Midbrain (tissue), 1 donor: ENCODE results near the gene IPO4.

Experiments
- DNase-seq: peaks from one replicate; lab custom pipeline; 2025; lab: John Stamatoyannopoulos, UW

IPO4 gene

DNA sequence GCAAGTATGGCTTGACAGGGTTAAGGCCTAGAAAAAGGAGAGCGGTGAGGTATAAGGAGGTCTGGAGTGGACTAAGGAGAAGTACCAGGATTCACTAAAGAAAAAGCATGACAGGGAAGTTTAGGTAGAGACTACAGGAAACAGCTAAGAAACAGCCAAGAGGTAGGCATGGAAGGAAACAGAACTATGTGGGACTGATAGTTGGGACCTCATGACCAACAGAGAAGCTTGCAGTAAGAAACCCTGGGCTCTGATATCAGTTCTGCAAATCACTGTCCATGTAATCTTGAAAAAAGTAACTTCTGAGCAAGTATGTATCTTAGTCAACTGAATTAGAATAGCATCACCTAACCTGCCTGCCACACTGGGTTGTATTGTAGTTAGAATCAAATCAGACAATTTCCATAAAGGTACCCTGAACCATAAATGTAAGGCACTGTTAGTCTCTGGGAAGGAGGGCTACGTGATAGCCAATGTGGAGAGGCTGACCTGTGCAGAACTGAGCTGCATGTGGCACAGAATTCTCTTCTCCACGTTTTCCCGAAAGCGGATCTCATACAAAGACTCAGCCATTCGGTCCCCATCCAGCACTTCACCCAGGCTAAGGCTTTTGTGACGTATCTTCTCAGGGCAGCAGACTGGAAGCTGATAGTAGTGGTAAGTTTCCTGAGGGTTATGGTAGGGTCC lies 5.7 kb upstream of the IPO4 start:
- no peak for DNase-seq

DNA sequence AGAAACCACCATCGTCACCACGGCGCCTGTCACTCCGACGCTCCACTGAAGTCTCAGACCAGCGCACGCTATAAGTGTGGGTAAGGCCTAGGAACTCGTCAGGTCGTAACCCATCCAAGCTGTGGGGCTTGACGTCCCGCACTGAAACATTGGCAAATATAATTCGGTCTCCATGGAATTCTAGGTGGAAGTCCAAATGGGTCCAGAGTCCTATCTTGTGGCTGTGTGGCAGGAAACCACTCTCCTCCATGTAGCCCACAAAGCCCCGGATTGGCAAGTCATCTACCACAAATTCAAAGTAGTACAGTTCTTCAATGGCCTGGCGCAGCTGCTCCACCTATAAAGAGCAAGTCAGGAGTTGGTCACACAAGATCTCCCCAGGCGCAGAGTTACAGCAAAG lies 4.3 kb upstream of the IPO4 start:
- no peak for DNase-seq

DNA sequence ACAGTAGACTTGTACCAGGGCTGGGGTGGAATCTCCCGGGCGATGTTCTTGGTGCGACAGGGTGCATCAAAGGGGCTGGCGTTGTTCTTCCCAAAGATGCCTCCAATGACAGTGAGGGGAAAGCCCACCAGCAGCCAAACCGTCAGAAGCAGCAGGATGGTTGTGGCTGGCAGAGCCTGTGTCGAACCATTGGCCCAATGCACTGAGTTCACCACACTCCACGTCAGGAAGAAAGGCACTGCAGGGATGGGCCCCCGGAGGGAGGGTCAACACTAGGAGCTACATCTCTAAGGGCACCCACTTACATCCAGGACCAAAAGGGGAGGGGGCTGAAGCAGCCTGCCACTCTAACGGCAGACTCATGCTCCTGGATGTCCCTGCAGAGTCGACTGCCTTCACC lies 1.8 kb upstream of the IPO4 start:
- DNase-seq, result no peak

DNA sequence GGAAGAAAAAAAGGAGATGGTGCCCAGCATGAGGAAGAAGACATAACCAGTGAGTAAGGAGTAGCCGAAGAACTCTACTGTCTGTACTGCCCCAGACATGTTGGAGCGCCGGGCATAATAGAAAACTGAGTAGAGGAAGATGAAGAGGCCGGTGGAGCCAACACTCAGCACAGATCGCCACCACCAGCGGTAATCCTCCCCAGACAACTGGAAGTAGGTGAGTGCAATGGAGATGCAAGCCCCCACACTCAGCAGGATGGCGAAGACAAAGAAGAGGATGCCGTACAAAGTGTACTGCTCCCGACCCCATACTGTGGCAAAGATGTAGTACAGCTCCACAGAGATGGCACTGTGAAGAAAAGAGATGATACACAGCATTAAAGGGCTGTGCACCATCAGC lies 844 bp upstream of the IPO4 start:
- DNase-seq, result no peak

DNA sequence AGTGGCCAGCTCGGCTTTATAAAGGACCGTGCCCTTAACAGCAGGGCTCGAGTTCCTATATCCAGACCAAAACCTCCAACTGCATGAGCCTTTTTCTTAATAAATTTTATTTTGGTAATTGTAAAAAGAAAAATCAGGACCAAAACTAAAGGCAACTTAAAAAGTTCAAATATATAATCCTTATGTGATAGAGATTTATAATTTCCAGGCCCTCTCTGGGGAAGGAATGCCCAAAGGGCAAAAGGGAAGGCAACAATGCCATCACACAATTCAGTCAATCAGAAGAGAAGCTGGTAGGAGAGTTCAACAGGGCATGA lies 401 bp upstream of the IPO4 start:
- no peak for DNase-seq

DNA sequence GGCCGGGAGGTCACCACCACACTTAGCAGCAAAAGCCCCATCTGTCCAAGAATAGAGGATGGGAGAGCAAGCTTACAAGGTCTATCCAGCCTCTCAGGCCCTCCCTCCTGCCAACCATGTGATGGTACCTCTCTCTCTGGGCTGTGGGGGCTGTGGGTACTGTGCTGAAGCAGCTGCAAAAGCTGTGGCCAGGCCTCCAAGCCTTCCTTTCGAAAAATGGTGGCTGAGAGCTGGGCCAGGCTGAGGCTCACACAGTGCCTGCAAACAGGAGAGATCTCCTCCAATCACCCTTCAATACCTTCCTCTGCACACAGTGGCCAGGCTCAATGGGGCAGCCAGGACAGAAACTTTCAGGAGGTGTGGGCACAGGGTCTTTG lies 1.1 kb downstream of the IPO4 start:
- no peak for DNase-seq

DNA sequence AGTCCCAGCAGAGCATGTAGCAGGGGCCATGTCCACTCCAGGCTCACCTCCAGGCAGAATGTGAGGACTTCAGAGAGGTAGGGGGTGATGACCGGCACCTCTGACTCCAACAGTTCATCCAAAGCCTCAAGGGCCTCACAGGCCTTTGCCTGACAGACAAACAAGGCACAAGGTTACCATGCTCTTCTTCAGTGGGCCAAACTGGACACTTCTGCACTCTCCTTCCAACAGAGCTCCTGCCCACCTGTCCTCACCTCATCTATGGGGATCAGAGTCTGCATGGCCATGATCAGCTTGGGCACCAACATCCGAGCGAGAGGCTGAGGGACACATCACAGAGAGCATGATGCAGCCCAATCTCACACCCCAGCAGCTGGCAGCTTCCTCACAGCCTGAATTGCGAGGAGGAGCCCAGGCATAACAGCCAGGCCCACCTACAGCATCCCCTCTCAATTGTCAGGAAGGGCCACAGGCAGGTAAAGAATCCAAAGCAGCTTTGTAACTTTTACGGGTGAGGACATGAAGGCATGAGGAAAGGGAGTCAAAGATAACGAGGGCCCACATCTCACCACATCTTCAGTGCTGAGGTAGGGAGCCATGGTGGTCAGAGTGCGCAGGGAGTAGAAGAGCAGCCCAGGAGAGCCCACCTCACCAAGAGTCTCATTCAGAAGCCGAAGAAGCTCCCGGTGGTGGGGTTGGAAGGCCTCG lies 1.6 kb downstream of the IPO4 start:
- no peak for DNase-seq

DNA sequence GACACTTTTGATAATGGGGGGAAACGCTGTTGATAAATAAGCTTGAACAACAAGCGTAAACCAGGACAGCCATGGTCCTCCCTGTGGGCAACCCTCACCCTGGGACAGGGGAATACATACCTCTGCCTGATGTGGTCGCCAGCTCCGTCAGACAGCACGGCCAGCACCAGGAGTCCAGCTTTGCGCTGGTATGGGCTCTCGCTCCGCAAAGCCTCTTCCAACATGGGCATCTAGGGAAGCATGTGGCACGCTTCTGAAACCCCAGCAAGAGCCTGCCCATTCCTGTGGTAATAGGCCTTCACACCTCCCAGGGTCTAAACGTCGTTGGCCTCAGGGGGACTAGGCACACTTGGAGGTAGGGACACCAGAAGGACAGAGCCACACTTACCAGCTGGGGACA lies 2.9 kb downstream of the IPO4 start:
- no peak for DNase-seq

DNA sequence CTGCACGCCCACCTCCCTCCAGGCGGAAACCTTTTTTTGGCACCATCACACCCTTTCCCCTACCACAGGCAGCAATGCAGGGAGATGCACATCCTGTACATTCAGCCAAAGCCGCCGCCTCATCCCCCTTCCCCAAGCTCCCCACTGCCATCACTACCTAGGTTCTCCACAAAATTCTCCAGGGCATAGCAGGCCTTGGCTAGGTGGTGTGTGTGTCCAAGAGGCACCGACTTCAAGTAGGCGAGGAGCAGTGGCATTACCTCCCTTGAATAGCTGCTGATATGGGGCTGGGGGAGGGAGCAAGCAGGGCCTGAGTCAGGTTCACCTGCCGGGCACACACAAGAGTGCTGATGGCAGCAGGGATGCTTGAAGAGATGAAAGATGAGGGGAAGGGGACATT lies 3.6 kb downstream of the IPO4 start:
- DNase-seq, result no peak

DNA sequence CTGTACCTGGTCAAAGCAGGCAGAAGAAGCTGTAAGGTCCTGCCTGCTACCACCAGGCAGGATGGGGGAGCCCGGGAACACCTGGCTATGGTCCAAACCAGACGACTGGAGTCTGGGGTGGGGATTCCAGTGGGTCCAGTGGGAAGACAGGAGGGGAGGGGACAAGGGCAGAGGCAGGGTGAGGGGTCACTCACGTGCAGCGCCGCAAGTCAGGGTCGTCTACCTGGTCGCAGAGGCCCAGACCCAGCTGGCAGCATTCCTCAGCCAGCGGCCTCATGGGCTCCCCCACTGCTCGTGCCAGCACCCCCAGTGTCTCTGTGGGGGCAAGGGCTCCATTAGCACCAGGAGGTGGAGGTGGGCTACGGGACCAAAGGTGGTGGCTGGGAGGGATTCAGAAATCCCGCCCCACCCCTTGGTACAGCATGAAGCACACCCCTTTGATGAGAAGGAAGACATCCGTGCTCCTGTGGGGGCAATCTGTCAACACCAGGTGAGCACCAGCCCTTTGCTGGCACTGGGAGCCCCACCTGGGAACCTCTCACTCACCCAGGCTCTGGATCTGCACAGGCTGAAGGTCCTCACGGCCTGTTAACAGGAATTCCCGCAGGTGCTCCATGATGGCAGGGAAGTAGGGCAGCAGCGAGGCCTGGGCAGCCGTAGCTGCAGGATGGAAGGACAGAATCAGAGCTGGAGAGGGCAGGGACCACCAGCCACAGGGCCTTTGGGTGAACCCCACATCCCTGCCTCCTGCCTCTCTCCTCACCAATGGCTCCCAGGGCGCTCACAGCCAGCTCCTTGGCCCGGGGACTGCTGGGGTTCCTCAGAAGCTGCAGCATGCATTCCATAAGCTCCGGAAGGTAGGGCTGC lies 4.3 kb downstream of the IPO4 start:
- DNase-seq, result no peak

DNA sequence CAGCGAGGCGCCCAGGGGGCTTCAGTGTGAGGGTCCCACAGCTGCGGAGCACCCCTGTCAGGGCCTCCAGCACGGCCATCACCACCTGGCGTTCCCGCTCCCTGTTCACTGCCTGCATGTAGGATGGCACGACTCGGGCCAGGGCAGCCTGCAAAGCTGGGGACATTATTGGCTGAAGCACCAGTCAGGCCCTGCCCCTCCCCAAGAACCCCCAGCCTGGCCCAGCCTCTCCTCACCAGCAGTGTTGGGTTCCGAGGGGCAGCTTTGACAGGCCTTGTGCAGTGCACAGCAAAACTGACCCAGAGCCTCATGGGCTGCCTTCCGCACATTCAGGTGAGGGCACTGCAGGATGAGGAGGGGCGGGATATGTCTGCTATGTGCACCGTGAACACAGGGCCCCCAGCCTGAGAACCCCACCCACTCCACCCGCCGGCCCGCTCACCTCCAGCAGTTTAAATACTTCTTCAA lies 5.6 kb downstream of the IPO4 start:
- DNase-seq, result no peak

DNA sequence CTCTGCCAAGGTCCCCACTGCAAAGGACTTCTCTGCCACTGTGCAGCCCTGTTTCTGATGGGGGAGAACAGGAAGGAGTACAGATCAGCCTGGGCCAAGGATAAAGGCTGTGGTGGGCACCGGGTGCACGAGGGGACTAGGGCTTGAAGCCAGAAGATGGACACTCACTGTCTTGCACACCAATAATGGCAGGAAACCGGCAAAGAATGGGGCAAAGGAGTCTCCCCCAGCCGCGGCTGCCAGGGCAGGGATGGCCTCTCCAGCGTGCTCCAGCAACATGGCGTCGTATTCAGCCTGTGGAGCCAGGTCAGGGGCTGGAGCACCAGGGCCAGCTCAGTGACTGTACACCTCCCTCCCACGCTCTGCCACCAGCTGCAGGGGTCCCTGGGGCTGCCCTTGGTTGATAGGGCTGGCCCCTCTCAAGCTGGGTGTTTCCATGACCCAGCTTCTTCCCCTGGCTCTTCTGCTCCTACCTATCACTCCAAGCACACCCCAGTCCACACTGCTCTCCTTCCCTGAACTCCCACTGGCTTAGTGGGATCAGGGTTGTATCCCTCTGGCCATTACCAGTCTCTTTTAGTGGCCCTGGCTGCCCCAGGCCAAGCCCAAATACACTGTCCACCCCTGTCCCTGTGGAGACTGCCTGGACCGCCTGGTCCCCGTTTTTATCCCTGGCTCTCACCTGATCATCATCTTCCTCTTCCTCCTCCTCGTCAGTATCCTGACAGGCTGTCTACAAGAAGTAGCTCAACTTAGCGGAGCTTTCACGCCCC lies 6.3 kb downstream of the IPO4 start:
- DNase-seq, result no peak

DNA sequence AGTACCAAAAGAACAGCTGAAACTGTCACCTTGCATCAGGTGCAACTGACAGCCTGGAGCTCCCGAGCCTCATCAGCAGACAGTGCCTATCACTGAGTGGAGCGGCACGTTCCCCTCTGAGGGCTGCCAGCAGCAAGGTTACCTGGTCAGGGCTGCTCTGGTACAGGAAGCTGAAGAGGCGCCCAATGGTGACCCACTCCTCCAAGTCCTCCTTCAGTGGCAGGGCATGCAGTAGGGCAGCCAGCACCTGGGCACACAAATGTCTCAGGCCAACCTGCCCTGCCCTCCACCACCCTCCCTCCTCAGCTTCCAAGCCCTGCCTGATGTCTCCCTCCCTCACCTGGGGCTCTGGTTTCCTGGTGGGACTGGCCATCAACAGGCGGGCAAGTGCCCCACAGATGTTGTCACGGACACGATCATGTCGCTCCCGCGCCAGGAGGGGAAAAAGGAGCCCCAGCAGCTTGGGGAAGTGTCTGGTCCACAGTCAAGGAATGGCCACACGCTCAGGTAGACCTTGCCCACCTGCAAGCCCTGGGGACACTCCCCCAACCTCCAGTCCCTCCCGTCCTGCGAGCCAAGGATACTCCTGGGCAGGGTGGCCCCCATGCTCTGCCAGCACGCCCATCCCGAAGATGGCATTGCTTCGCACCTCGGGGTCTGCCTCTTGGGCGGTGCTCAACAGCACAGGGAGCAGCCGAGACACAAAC lies 7.1 kb downstream of the IPO4 start:
- DNase-seq, result no peak

DNA sequence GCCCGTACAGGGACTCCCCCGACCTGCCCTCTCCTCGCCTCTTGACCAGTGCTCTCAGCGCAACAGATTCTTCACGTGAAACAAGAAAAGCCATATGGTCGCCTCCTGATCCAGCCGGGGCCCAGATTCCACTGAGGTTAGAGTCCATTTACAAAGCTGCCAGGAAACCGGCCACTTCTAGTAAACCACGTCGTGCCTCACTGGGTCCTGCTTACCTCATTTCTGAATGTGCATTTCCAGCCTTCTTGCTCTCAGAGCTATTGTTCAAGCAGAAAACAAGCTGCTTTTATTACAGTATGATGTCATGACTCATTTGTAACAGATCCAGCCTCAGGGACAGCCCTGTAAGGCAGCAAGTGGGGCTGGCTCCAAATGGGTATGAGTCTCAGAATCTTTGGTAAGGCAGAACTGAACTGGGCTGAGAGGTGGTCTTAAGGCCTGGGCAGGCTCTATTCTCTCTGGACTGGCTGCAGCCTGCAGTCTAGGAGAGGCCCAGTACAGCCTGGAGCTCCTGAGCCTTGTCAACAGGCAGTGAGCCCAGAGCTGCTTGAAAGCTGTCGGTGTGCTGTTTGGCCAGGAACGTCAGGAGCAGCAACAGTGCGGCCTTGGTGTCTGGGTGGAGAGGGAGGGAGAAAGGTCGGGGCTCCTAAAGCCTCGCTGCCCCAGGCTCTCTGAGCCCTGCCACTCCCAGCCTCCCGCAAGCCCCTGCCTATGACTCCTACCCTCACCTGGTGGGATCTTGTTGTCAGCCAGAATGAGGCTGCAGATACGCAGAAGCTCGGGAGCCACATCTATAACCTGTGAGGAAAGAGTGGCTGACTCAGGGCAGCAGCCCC lies 8.4 kb downstream of the IPO4 start:
- DNase-seq, result peak; percentile 40

DNA sequence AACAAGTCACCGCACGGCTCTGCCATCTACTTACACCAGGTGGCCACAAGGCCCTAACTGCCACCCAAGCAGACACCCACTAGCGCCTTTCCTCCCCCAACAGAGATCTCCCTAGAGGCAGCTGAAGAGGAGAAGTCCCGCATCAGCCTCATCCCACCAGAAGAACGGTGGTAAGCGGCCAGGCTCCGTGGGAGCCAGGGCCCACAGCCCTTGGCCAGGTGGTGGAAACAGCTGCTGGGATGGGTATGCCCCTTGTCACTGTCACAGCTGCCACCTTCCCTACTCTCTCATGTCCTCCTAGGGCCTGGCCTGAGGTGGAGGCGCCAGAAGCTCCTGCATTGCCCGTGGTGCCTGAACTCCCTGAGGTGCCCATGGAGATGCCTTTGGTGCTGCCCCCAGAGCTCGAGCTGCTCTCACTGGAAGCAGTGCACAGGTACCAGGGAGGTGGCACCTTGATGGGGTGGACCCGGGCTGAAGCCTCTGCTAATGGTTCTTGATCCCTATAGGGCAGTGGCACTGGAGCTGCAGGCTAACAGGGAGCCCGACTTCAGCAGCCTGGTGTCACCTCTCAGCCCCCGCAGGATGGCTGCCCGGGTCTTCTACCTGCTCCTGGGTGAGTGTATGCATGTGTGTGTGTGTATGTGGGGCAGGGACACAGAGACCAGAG lies 9.2 kb downstream of the IPO4 start:
- no peak for DNase-seq

DNA sequence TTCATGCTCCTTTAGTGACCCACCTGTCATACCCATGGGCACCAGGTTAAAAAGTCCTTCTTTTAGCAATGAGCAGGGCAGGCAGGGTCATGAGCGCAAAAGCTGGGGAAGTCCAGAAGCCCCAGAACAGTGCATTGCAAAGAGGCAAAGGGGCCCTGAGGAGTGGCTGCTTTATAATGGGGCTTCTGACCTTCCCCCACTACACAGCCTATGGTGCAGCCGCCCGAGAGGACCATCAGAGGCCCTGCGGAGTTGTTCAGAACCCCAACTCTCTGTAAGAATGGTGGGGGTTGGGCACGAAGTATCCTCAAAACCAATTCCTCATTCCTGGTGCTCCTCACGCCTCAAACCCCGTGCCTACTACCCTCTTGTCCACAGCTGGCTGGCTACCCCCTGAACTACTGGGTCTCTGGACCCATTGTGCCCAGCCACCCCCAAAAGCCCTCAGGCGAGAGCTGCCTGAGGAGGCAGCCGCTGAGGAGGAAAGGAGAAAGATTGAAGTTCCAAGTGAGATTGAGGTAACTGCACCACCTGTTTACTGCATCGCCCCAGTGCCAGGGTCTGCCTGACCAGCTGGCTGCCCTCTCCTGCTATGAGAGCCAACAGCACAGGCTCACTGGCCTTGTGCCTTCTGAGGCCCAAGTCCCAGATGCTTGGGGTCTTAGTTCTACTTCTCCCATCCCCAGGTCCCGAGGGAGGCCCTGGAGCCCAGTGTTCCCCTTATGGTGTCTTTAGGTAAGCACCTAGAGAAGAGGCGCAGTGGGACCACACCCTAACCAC lies 10.0 kb downstream of the IPO4 start:
- no peak for DNase-seq

DNA sequence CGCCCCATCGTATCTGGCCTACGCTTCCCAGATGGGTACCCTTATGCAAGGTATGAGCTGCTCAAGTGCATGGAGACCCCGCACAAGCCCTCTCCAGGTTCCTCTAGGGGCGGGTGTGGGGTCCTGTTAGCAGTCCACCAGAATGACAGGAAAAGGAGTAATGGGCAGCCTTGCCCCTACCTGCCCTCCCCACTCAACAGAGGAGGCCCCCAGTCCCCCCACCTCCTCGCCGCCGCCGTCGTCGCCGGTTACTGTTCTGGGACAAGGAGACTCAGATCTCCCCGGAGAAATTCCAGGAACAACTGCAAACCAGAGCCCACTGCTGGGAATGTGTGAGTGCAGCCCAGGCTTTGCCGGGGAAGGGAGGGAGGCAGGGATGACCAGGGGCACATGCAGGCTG lies 10.7 kb downstream of the IPO4 start:
- no peak for DNase-seq

DNA sequence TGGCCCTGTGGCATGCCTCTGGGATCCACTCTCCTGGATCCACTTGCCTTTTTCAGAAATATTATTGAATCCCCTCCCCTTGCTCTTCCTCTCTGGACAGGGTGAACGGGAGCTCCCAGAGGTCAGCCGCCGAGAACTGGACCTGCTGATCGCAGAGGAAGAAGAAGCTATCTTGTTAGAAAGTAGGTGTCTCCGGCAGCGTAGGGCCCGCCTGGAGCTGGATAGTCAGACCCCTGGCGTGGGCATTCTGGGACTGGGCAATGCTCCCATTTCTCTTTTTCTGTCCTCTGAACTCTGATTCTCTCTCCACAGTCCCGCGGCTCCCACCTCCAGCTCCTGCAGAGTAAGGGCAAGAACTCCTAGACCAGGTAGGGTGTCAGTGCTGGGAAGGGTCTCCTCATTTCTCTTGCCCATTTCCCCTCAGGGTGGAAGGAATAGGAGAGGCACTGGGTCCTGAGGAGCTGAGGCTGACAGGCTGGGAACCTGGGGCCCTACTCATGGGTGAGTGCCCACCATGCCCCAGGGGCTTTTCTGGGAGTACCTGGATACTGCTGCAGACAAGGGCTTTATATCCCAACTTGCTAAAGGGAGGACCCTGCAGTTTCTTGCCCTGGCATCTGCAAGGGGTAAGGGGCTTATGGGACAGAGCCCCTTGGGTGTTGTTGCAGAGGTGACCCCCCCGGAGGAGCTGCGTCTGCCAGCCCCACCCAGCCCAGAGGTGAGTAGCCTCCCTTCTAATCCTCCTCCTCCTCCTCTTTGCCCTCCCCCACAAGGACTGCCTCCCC lies 11.4 kb downstream of the IPO4 start:
- DNase-seq, result no peak

DNA sequence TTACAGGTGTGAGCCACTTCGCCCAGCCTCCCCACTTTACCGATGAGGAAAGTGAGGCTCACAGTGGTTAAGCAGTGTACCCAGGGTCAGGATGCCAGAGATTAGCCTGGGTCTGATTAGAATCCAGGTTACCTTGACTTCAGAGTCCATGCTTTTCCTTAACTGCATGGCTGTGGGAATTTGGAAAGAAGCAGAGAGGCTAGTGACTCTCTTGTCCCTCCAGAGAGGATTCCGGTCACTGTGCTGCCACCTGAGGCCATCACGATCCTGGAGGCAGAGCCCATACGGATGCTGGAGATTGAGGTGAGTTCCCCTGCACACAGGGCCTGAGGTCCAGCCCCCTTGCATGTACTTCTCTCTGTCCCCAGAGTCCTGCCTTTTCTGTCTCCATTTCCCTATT lies 12.0 kb downstream of the IPO4 start:
- no peak for DNase-seq
